ENCODE measurements around the gene RSPH1.
A peak's percentile ranks its signal among the peaks of the same experiment; 100 is the strongest.
"Not testable (repeated sequence)": the region's sequence is repeated elsewhere in the genome, so short reads cannot be mapped to it uniquely, and the experiment has no call there.

Gene RSPH1

GRCh38 chr21:42474043-42474831 is 21.8 kb downstream of the RSPH1 start:
- no peak for TF ChIP-seq CTCF (conservative IDR thresholded peaks at IDR 0.05; ENCODE audit: low read depth)
- ChIA-PET CTCF (no interaction called here), POLR2A (ENCODE audit: low non-redundant PET) (no interaction called here)
- H3K27ac ChIP-seq: peak overlapping the region; percentile 64
- peak; percentile 83 for DNase-seq (ENCODE audit: low spot score)

GRCh38 chr21:42473498-42474042 is 22.5 kb downstream of the RSPH1 start:
- POLR2A ChIA-PET (ENCODE audit: low non-redundant PET): no interaction called here

GRCh38 chr21:42472521-42472920 is 23.5 kb downstream of the RSPH1 start:
- TF ChIP-seq CTCF (conservative IDR thresholded peaks at IDR 0.05; ENCODE audit: low read depth): no peak
- H3K27ac ChIP-seq: no peak overlapping the region
- DNase-seq (ENCODE audit: low spot score): no peak
- CTCF ChIA-PET: no interaction called here
- POLR2A ChIA-PET (ENCODE audit: low non-redundant PET): interaction anchor here (0.7 kb wide), 1 partner anchor 39 kb away, joined by 4 read pairs; no protein-coding TSS in a partner anchor

More at GRCh38 chr21:42473498-42474042, 22.5 kb downstream of the RSPH1 start:
- CTCF ChIA-PET: no interaction called here
- no peak for DNase-seq (ENCODE audit: low spot score)
- no peak for TF ChIP-seq CTCF (conservative IDR thresholded peaks at IDR 0.05; ENCODE audit: low read depth)
- H3K27ac ChIP-seq: peak overlapping the region; percentile 64

GRCh38 chr21:42471716-42472330 is 24.2 kb downstream of the RSPH1 start:
- TF ChIP-seq CTCF (conservative IDR thresholded peaks at IDR 0.05; ENCODE audit: low read depth): no peak
- no peak for DNase-seq (ENCODE audit: low spot score)
- CTCF ChIA-PET: interaction anchor here (0.6 kb wide), 1 partner anchor 133 kb away, joined by 3 read pairs; no protein-coding TSS in a partner anchor
- H3K27ac ChIP-seq: no peak overlapping the region
- POLR2A ChIA-PET (ENCODE audit: low non-redundant PET): interaction anchor here (0.7 kb wide), 1 partner anchor 40 kb away, joined by 4 read pairs; no protein-coding TSS in a partner anchor

DNA sequence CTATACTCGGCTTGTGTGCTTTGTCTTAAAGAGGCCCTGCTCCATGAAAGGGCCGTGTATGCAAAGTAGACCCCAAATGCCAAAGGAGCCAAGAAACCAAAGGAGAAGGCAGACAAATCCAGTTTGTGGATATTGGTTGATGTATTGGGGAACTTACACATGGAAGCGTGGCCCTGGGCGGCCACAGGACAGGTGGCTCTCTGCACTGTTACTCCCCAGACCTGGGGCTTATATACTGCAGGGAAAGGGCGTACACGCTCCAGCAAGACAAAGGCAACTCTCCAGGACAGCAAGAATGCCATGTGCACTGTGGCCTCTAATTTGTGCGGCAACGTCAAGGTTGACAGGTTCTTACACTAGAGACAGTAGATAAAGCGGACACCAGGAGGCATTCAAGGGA is 24.8 kb downstream of the RSPH1 start:
- TF ChIP-seq CTCF (conservative IDR thresholded peaks at IDR 0.05; ENCODE audit: low read depth): no peak
- CTCF ChIA-PET: no interaction called here
- POLR2A ChIA-PET (ENCODE audit: low non-redundant PET): no interaction called here
- DNase-seq (ENCODE audit: low spot score): no peak
- H3K27ac ChIP-seq: no peak overlapping the region

GRCh38 chr21:42469726-42470125 is 26.3 kb downstream of the RSPH1 start:
- CTCF ChIA-PET; H3K27ac ChIP-seq; POLR2A ChIA-PET (ENCODE audit: low non-redundant PET); DNase-seq (ENCODE audit: low spot score): not testable (repeated sequence)

DNA sequence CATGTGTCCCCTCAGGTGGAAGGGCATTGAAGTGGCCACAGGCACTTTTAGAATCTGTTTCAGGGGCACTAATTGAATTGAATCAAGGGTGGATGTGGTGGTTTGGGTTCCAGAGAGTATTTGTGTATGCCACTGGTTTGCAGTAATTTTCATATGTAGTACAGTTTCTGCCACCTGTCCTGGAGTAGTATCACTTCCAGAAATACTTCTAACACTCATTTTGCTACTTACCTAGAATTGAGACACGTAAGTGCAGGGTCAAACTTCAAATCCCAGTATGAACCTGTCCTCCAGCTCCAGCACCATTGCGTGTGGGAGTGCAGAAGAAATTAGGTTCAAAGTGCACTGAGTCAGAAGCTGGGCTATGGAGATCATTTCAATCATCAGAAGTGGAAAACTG is 26.8 kb downstream of the RSPH1 start:
- H3K27ac ChIP-seq: no peak overlapping the region
- TF ChIP-seq CTCF (conservative IDR thresholded peaks at IDR 0.05; ENCODE audit: low read depth): no peak
- DNase-seq (ENCODE audit: low spot score): no peak
- ChIA-PET POLR2A (ENCODE audit: low non-redundant PET) (no interaction called here), CTCF (no interaction called here)

Measured in RWPE1 (cell line).